HFFc6 (cell line): ENCODE results near the gene GPHN. TPM values are rescaled to one million over a fixed set of nuclear protein-coding genes. Genes with fewer than 3 reads are reported as not detected.

ENCODE experiments used
- DNase-seq: peaks from one replicate; pipeline ENCODE4 v3.0.0-alpha.2; 2018
- H3K27ac Mint-ChIP-seq: 2 replicates; pipeline ENCODE4 v1.8.0; 2020; ENCODE audit warnings: mild to moderate bottlenecking, mixed read lengths
- H3K27me3 Mint-ChIP-seq: 2 replicates; pipeline ENCODE4 v1.8.0; 2021; ENCODE audit warnings: mild to moderate bottlenecking, moderate library complexity, mixed read lengths; ENCODE audit not compliant: insufficient read depth
- H3K36me3 Mint-ChIP-seq: 2 replicates; pipeline ENCODE4 v1.8.0; 2021; ENCODE audit warnings: low read depth, mixed read lengths
- H3K4me1 Mint-ChIP-seq: 2 replicates; pipeline ENCODE4 v1.8.0; 2020; ENCODE audit warnings: low read depth, mixed read lengths
- H3K4me3 Mint-ChIP-seq: 2 replicates; pipeline ENCODE4 v1.8.0; 2020; ENCODE audit warnings: mild to moderate bottlenecking, moderate library complexity, mixed read lengths
- H3K9me3 Mint-ChIP-seq: 2 replicates; pipeline ENCODE4 v1.8.0; 2020; ENCODE audit warnings: mild to moderate bottlenecking, mixed read lengths
- CTCF ChIP-seq: fragments of 200-600 bp; sonication (generic); IDR thresholded peaks from 2 replicates; pipeline ENCODE4 v1.5.0; 2021; ENCODE audit warnings: antibody characterized with exemption, mild to moderate bottlenecking
- total RNA-seq, 6 experiments: library from RNA; stranded (reverse); fragmentation: NEBNext Ultra II Directional; extraction: Animal tissue kit (Norgen Biotek cat#: 25700); gene quantifications; 2 replicates in 1 of 6; 3 replicates in 5 of 6; pipeline ENCODE4 v1.2.3, GENCODE V29; 2021

The GPHN gene
- total RNA-seq, 6 experiments from 2014 or later, result 11.2 to 16.4 (median 15.0) TPM

- H3K9me3 Mint-ChIP-seq, result no peaks in the 10 kb centered on the region
- no peak for DNase-seq
- no peak overlapping the region for H3K27ac Mint-ChIP-seq
- 0 out of 2 replicates have a peak, but pooled peaks have one; percentile 7 for TF ChIP-seq CTCF
- H3K36me3 Mint-ChIP-seq, result no peaks in the 10 kb centered on the region
- no peak overlapping the region for H3K4me3 Mint-ChIP-seq
- no peaks in the 10 kb centered on the region; the same call in 1 of the 2 replicates for H3K27me3 Mint-ChIP-seq
- no peaks in the 10 kb centered on the region for H3K4me1 Mint-ChIP-seq
These were observed 250.2 kb downstream of the GPHN start for GRCh38 chr14:66758031-66758613.

- no peaks in the 10 kb centered on the region for H3K36me3 Mint-ChIP-seq
- no peak overlapping the region for H3K27ac Mint-ChIP-seq
- no peak for TF ChIP-seq CTCF
- H3K4me3 Mint-ChIP-seq, result no peak overlapping the region
- H3K4me1 Mint-ChIP-seq, result no peaks in the 10 kb centered on the region
- no peaks in the 10 kb centered on the region for H3K9me3 Mint-ChIP-seq
- H3K27me3 Mint-ChIP-seq, result no peaks in the 10 kb centered on the region; the same call in 1 of the 2 replicates
- no peak for DNase-seq
These were observed 264.2 kb downstream of the GPHN start for GRCh38 chr14:66772146-66772545.

- Mint-ChIP-seq H3K27me3 (no peaks in the 10 kb centered on the region; the same call in 1 of the 2 replicates), H3K4me3 (no peak overlapping the region), H3K36me3 (no peaks in the 10 kb centered on the region), H3K4me1 (no peaks in the 10 kb centered on the region), H3K9me3 (no peaks in the 10 kb centered on the region), H3K27ac (no peak overlapping the region)
- DNase-seq, result no peak
- TF ChIP-seq CTCF, result no peak
These were observed 274.9 kb downstream of the GPHN start for GRCh38 chr14:66782853-66783252.

- peaks cover 2% of the 10 kb centered on the region; the same call in 1 of the 2 replicates for H3K27me3 Mint-ChIP-seq
- no peaks in the 10 kb centered on the region for H3K4me1 Mint-ChIP-seq
- no peak for DNase-seq
- H3K27ac Mint-ChIP-seq, result no peak overlapping the region
- no peaks in the 10 kb centered on the region for H3K36me3 Mint-ChIP-seq
- TF ChIP-seq CTCF, result no peak
- H3K9me3 Mint-ChIP-seq, result peaks cover 3% of the 10 kb centered on the region; the same call in 1 of the 2 replicates
- H3K4me3 Mint-ChIP-seq, result no peak overlapping the region
These were observed 282.2 kb downstream of the GPHN start for GRCh38 chr14:66790101-66790500.

- H3K4me1 Mint-ChIP-seq, result no peaks in the 10 kb centered on the region
- no peak overlapping the region for H3K4me3 Mint-ChIP-seq
- no peaks in the 10 kb centered on the region for H3K9me3 Mint-ChIP-seq
- no peak for DNase-seq
- peaks cover 9% of the 10 kb centered on the region for H3K36me3 Mint-ChIP-seq
- H3K27me3 Mint-ChIP-seq, result no peaks in the 10 kb centered on the region
- no peak for TF ChIP-seq CTCF
- H3K27ac Mint-ChIP-seq, result no peak overlapping the region
These were observed 295.0 kb downstream of the GPHN start for GRCh38 chr14:66802962-66803361.
